Activated T-cell treated with anti-CD3 and anti-CD28 coated beads, Interleukin-2, amount 50 U/mL, for 24 hours (primary cell): ENCODE measurements around the gene NUF2.
"Not testable (repeated sequence)": the region's sequence is repeated elsewhere in the genome, so short reads cannot be mapped to it uniquely, and the experiment has no call there.

ENCODE experiments used
- DNase-seq: peaks from one replicate; pipeline ENCODE4 v3.0.0-alpha.2; 2020
- H3K27ac Mint-ChIP-seq: 2 replicates; pipeline ENCODE4 v1.8.0; 2020; ENCODE audit warnings: mild to moderate bottlenecking, mixed read lengths
- H3K27me3 Mint-ChIP-seq: 2 replicates; pipeline ENCODE4 v1.8.0; 2020; ENCODE audit warnings: mixed read lengths
- H3K36me3 Mint-ChIP-seq: 2 replicates; pipeline ENCODE4 v1.8.0; 2020; ENCODE audit warnings: low read depth, mixed read lengths
- H3K4me1 Mint-ChIP-seq: 2 replicates; pipeline ENCODE4 v1.8.0; 2020; ENCODE audit warnings: low read depth, mixed read lengths
- H3K4me3 Mint-ChIP-seq: 2 replicates; pipeline ENCODE4 v1.8.0; 2020; ENCODE audit warnings: mild to moderate bottlenecking, moderate library complexity, mixed read lengths
- H3K9me3 Mint-ChIP-seq: 2 replicates; pipeline ENCODE4 v1.8.0; 2020; ENCODE audit warnings: mixed read lengths

Gene NUF2

GRCh38 chr1:163321311-163322305 lies at the start of gene NUF2:
Gene NUF2 (plus strand): TSS chr1:163321954. CDS start chr1:163326052, 4,098 bp downstream.
- Mint-ChIP-seq H3K36me3 (peaks cover 25% of the 10 kb centered on the region), H3K27ac (peak within 1 kb of the TSS; percentile 98), H3K27me3 (no peaks in the 10 kb centered on the region), H3K9me3 (no peaks in the 10 kb centered on the region), H3K4me3 (peak within 1 kb of the TSS; percentile 90), H3K4me1 (peaks cover 23% of the 10 kb centered on the region)
- peak; percentile 99 for DNase-seq

GRCh38 chr1:163273766-163274441 lies 47.9 kb upstream of the NUF2 start:
- peaks cover 49% of the 10 kb centered on the region for H3K36me3 Mint-ChIP-seq
- H3K9me3 Mint-ChIP-seq: peaks cover 13% of the 10 kb centered on the region
- peaks cover 3% of the 10 kb centered on the region for H3K4me1 Mint-ChIP-seq
- H3K4me3 Mint-ChIP-seq: no peak overlapping the region
- no peak overlapping the region for H3K27ac Mint-ChIP-seq
- no peaks in the 10 kb centered on the region for H3K27me3 Mint-ChIP-seq
- DNase-seq: no peak

- Mint-ChIP-seq H3K27ac (no peak overlapping the region), H3K9me3 (peaks cover 24% of the 10 kb centered on the region), H3K4me3 (no peak overlapping the region), H3K4me1 (peaks cover 3% of the 10 kb centered on the region), H3K27me3 (no peaks in the 10 kb centered on the region), H3K36me3 (peaks cover 62% of the 10 kb centered on the region)
- no peak for DNase-seq
Observed at GRCh38 chr1:163275222-163275621, 46.5 kb upstream of the NUF2 start.

GRCh38 chr1:163278602-163279001 lies 43.2 kb upstream of the NUF2 start:
- H3K27me3 Mint-ChIP-seq: no peaks in the 10 kb centered on the region
- no peak overlapping the region for H3K27ac Mint-ChIP-seq
- H3K36me3 Mint-ChIP-seq: peaks cover 84% of the 10 kb centered on the region
- DNase-seq: no peak
- no peaks in the 10 kb centered on the region for H3K4me1 Mint-ChIP-seq
- no peak overlapping the region for H3K4me3 Mint-ChIP-seq
- peaks cover 34% of the 10 kb centered on the region for H3K9me3 Mint-ChIP-seq

DNA sequence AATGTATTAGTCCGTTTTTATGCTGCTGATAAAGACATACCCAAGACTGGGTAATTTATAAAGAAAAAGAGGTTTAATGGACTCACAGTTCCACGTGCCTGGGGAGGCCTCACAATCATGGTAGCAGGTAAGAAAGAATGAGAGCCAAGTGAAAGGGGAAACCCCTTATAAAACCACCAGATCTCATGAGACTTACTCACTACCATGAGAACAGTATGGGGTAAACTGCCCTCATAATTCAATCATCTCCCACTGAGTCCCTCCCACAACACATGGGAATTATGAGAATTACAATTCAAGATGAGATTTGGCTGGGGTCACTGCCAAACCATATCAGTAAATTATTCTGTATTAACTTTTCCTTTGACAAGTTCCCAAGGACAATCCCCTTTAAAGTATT lies 36.9 kb upstream of the NUF2 start:
- not testable (repeated sequence) for DNase-seq, H3K27me3 Mint-ChIP-seq, H3K4me3 Mint-ChIP-seq, H3K27ac Mint-ChIP-seq
- H3K9me3 Mint-ChIP-seq: peaks cover 13% of the 10 kb centered on the region
- peaks cover 45% of the 10 kb centered on the region for H3K36me3 Mint-ChIP-seq
- H3K4me1 Mint-ChIP-seq: peaks cover 19% of the 10 kb centered on the region

DNA sequence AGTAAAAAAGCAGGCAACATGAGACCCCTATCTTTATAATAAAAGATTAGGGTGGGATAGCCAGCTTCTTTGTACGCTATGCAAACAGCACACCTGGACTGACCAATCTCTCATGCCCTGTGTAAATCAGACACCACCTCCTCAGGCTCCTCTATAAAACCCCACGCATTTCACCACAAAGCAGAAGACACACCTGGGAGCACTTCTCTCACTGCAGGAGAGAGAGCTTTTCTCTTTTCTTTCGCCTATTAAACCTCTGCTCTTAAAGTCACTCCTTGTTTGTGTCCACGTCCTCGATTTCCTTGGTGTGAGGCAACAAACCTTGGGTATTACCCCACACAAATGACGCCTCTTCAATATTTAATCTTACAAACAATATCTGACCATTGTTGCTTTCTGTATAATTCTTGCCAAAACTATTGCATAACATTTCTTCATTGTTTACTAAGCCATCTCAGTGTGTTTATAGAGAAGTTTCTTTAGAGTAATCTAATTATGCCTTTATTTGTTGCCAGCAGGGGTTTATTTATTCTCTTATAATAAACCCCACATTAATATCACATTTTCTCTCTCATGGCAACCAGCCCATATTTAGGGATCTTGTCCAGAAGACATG lies 31.6 kb upstream of the NUF2 start:
- Mint-ChIP-seq H3K4me1 (peaks cover 9% of the 10 kb centered on the region), H3K27ac (no peak overlapping the region), H3K27me3 (no peaks in the 10 kb centered on the region), H3K36me3 (peaks cover 49% of the 10 kb centered on the region), H3K9me3 (peaks cover 17% of the 10 kb centered on the region), H3K4me3 (no peak overlapping the region)
- no peak for DNase-seq

- Mint-ChIP-seq H3K4me1 (peaks cover 9% of the 10 kb centered on the region), H3K27me3 (no peaks in the 10 kb centered on the region), H3K9me3 (peaks cover 17% of the 10 kb centered on the region), H3K27ac (no peak overlapping the region), H3K4me3 (no peak overlapping the region), H3K36me3 (peaks cover 53% of the 10 kb centered on the region)
- DNase-seq: no peak
Observed at GRCh38 chr1:163291461-163291860, 30.3 kb upstream of the NUF2 start.

DNA sequence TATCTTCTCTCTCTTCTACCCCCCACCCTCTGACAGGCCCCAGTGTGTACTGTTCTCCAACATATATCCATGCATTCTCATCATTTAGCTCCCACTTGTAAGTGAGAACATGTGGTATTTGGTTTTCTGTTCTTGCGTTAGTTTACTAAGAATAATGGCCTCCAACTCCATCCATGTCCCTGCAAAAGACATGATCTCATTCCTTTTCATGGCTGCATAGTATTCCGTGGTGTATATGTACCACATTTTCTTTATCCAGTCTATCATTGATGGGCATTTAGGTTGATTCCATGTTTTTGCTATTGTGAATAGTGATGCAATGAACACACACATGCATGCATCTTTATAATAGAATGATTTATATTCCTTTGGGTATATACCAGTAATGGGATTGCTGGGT lies 29.6 kb upstream of the NUF2 start:
- H3K36me3 Mint-ChIP-seq: peaks cover 51% of the 10 kb centered on the region
- DNase-seq, H3K27me3 Mint-ChIP-seq, H3K4me3 Mint-ChIP-seq, H3K4me1 Mint-ChIP-seq, H3K27ac Mint-ChIP-seq: not testable (repeated sequence)
- H3K9me3 Mint-ChIP-seq: peaks cover 17% of the 10 kb centered on the region

GRCh38 chr1:163293497-163293896 lies 28.3 kb upstream of the NUF2 start:
- not testable (repeated sequence) for H3K4me3 Mint-ChIP-seq, H3K27me3 Mint-ChIP-seq, DNase-seq, H3K27ac Mint-ChIP-seq, H3K4me1 Mint-ChIP-seq
- Mint-ChIP-seq H3K9me3 (peaks cover 17% of the 10 kb centered on the region), H3K36me3 (peaks cover 53% of the 10 kb centered on the region)

- no peaks in the 10 kb centered on the region for H3K4me1 Mint-ChIP-seq
- DNase-seq: no peak
- peaks cover 17% of the 10 kb centered on the region for H3K9me3 Mint-ChIP-seq
- peaks cover 78% of the 10 kb centered on the region for H3K36me3 Mint-ChIP-seq
- H3K27ac Mint-ChIP-seq: no peak overlapping the region
- no peaks in the 10 kb centered on the region for H3K27me3 Mint-ChIP-seq
- no peak overlapping the region for H3K4me3 Mint-ChIP-seq
Observed at GRCh38 chr1:163295949-163296348, 25.8 kb upstream of the NUF2 start.

GRCh38 chr1:163296504-163297263 lies 25.1 kb upstream of the NUF2 start:
- peaks cover 17% of the 10 kb centered on the region for H3K9me3 Mint-ChIP-seq
- no peaks in the 10 kb centered on the region for H3K4me1 Mint-ChIP-seq
- no peak overlapping the region for H3K27ac Mint-ChIP-seq
- H3K4me3 Mint-ChIP-seq: no peak overlapping the region
- peaks cover 79% of the 10 kb centered on the region for H3K36me3 Mint-ChIP-seq
- H3K27me3 Mint-ChIP-seq: no peaks in the 10 kb centered on the region
- DNase-seq: no peak

- no peak overlapping the region for H3K27ac Mint-ChIP-seq
- peaks cover 74% of the 10 kb centered on the region for H3K36me3 Mint-ChIP-seq
- no peak for DNase-seq
- H3K9me3 Mint-ChIP-seq: peaks cover 3% of the 10 kb centered on the region
- H3K4me1 Mint-ChIP-seq: no peaks in the 10 kb centered on the region
- no peaks in the 10 kb centered on the region for H3K27me3 Mint-ChIP-seq
- no peak overlapping the region for H3K4me3 Mint-ChIP-seq
Observed at GRCh38 chr1:163298365-163298764, 23.4 kb upstream of the NUF2 start.

DNA sequence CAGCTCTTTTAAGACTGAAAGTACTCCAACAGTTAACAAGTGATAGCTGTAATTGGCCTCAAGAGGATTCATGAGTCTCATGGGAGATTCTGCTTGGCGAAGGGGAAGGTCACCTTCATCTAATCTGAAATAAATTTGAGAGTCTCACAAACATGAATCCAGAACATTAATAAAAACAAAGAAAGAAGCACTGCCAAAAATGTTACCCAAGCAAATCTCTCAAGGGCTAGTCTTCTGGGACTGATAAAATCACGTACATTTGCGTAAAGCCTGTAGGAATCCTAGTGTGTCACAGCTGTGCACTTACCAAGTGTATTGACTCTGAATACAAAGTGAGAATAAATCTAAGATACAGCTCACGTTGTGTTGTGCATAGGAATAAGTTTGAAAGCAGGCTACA lies 21.2 kb upstream of the NUF2 start:
- DNase-seq: no peak
- H3K4me1 Mint-ChIP-seq: no peaks in the 10 kb centered on the region
- H3K27me3 Mint-ChIP-seq: no peaks in the 10 kb centered on the region
- peaks cover 74% of the 10 kb centered on the region for H3K36me3 Mint-ChIP-seq
- no peak overlapping the region for H3K4me3 Mint-ChIP-seq
- no peak overlapping the region for H3K27ac Mint-ChIP-seq
- no peaks in the 10 kb centered on the region for H3K9me3 Mint-ChIP-seq

- Mint-ChIP-seq H3K27me3 (no peaks in the 10 kb centered on the region), H3K9me3 (no peaks in the 10 kb centered on the region), H3K36me3 (peaks cover 68% of the 10 kb centered on the region), H3K4me1 (no peaks in the 10 kb centered on the region), H3K4me3 (no peak overlapping the region), H3K27ac (no peak overlapping the region)
- DNase-seq: no peak
Observed at GRCh38 chr1:163303561-163303960, 18.2 kb upstream of the NUF2 start.
